ENCODE results near the gene TRIM56. TPM values are rescaled to one million over a fixed set of nuclear protein-coding genes. Genes with fewer than 3 reads are reported as not detected.
"Not testable (repeated sequence)": the region's sequence is repeated elsewhere in the genome, so short reads cannot be mapped to it uniquely, and the experiment has no call there.

Gene TRIM56
- total RNA-seq, 1 donor from 2014 or later, result 6.3 TPM

- no peak overlapping the region for H3K4me3 ChIP-seq (ENCODE audit: low read length in 3 of 3)
- peaks cover 7 to 14% (median 11%) of the 10 kb centered on the region in 3 donors for H3K4me1 ChIP-seq (ENCODE audit: control insufficient read depth in 3 of 3, insufficient read depth in 3 of 3, low read length in 3 of 3)
- H3K9ac ChIP-seq (ENCODE audit: low read depth in 1 of 3, low read length in 3 of 3), result no peak overlapping the region
- H3K36me3 ChIP-seq (ENCODE audit: control insufficient read depth in 3 of 3, insufficient read depth in 3 of 3, low read length in 3 of 3), result no peaks in the 10 kb centered on the region
- H3K27me3 ChIP-seq (ENCODE audit: control insufficient read depth in 3 of 3, insufficient read depth in 3 of 3, low read length in 3 of 3), result no peaks in the 10 kb centered on the region
- H3K9me3 ChIP-seq (ENCODE audit: control insufficient read depth in 3 of 3, low read length in 3 of 3), result no peaks in the 10 kb centered on the region
- no peak overlapping the region for H3K27ac ChIP-seq (ENCODE audit: low read depth, low read length)
Measured at GRCh38 chr7:101108961-101109360, 23.7 kb downstream of the TRIM56 start.

- Histone ChIP-seq H3K4me1 (ENCODE audit: control insufficient read depth in 3 of 3, insufficient read depth in 3 of 3, low read length in 3 of 3) (peaks cover 7 to 14% (median 11%) of the 10 kb centered on the region in 3 donors), H3K4me3 (ENCODE audit: low read length in 3 of 3) (no peak overlapping the region), H3K27me3 (ENCODE audit: control insufficient read depth in 3 of 3, insufficient read depth in 3 of 3, low read length in 3 of 3) (no peaks in the 10 kb centered on the region), H3K9me3 (ENCODE audit: control insufficient read depth in 3 of 3, low read length in 3 of 3) (no peaks in the 10 kb centered on the region), H3K9ac (ENCODE audit: low read depth in 1 of 3, low read length in 3 of 3) (no peak overlapping the region), H3K36me3 (ENCODE audit: control insufficient read depth in 3 of 3, insufficient read depth in 3 of 3, low read length in 3 of 3) (no peaks in the 10 kb centered on the region), H3K27ac (ENCODE audit: low read depth, low read length) (no peak overlapping the region)
Measured at GRCh38 chr7:101109368-101109767, 24.1 kb downstream of the TRIM56 start.

GRCh38 chr7:101111261-101111660, 26.0 kb downstream of the TRIM56 start:
- Histone ChIP-seq H3K27ac (ENCODE audit: low read depth, low read length) (no peak overlapping the region), H3K4me3 (ENCODE audit: low read length in 3 of 3) (no peak overlapping the region), H3K9ac (ENCODE audit: low read depth in 1 of 3, low read length in 3 of 3) (no peak overlapping the region), H3K27me3 (ENCODE audit: control insufficient read depth in 3 of 3, insufficient read depth in 3 of 3, low read length in 3 of 3) (no peaks in the 10 kb centered on the region), H3K4me1 (ENCODE audit: control insufficient read depth in 3 of 3, insufficient read depth in 3 of 3, low read length in 3 of 3) (peaks cover 7 to 12% (median 11%) of the 10 kb centered on the region in 3 donors), H3K9me3 (ENCODE audit: control insufficient read depth in 3 of 3, low read length in 3 of 3) (no peaks in the 10 kb centered on the region), H3K36me3 (ENCODE audit: control insufficient read depth in 3 of 3, insufficient read depth in 3 of 3, low read length in 3 of 3) (no peaks in the 10 kb centered on the region)

GRCh38 chr7:101112233-101112632, 27.0 kb downstream of the TRIM56 start:
- H3K27me3 ChIP-seq (ENCODE audit: control insufficient read depth in 3 of 3, insufficient read depth in 3 of 3, low read length in 3 of 3), result no peaks in the 10 kb centered on the region
- peak overlapping the region; percentile 36 for H3K27ac ChIP-seq (ENCODE audit: low read depth, low read length)
- H3K36me3 ChIP-seq (ENCODE audit: control insufficient read depth in 3 of 3, insufficient read depth in 3 of 3, low read length in 3 of 3), result no peaks in the 10 kb centered on the region
- peak overlapping the region in 1 of 3 donors; percentile 2 for H3K9ac ChIP-seq (ENCODE audit: low read depth in 1 of 3, low read length in 3 of 3)
- H3K9me3 ChIP-seq (ENCODE audit: control insufficient read depth in 3 of 3, low read length in 3 of 3), result no peaks in the 10 kb centered on the region
- H3K4me3 ChIP-seq (ENCODE audit: low read length in 3 of 3), result no peak overlapping the region
- peaks cover 7 to 12% (median 11%) of the 10 kb centered on the region in 3 donors for H3K4me1 ChIP-seq (ENCODE audit: control insufficient read depth in 3 of 3, insufficient read depth in 3 of 3, low read length in 3 of 3)

GRCh38 chr7:101113140-101113539, 27.9 kb downstream of the TRIM56 start:
- not testable (repeated sequence) for H3K27ac ChIP-seq (ENCODE audit: low read depth, low read length); H3K9ac ChIP-seq (ENCODE audit: low read depth in 1 of 3, low read length in 3 of 3)

GRCh38 chr7:101113836-101114235, 28.6 kb downstream of the TRIM56 start:
- no peak overlapping the region for H3K9ac ChIP-seq (ENCODE audit: low read depth in 1 of 3, low read length in 3 of 3)
- peaks cover 7 to 14% (median 9%) of the 10 kb centered on the region in 3 donors for H3K4me1 ChIP-seq (ENCODE audit: control insufficient read depth in 3 of 3, insufficient read depth in 3 of 3, low read length in 3 of 3)
- H3K27ac ChIP-seq (ENCODE audit: low read depth, low read length), result no peak overlapping the region

More at GRCh38 chr7:101113140-101113539, 27.9 kb downstream of the TRIM56 start:
- not testable (repeated sequence) for H3K27me3 ChIP-seq (ENCODE audit: control insufficient read depth in 3 of 3, insufficient read depth in 3 of 3, low read length in 3 of 3); H3K4me3 ChIP-seq (ENCODE audit: low read length in 3 of 3); H3K36me3 ChIP-seq (ENCODE audit: control insufficient read depth in 3 of 3, insufficient read depth in 3 of 3, low read length in 3 of 3); H3K9me3 ChIP-seq (ENCODE audit: control insufficient read depth in 3 of 3, low read length in 3 of 3)
- peaks cover 7 to 16% (median 12%) of the 10 kb centered on the region in 3 donors for H3K4me1 ChIP-seq (ENCODE audit: control insufficient read depth in 3 of 3, insufficient read depth in 3 of 3, low read length in 3 of 3)

GRCh38 chr7:101114492-101114891, 29.2 kb downstream of the TRIM56 start:
- H3K9ac ChIP-seq (ENCODE audit: low read depth in 1 of 3, low read length in 3 of 3), result no peak overlapping the region
- H3K4me1 ChIP-seq (ENCODE audit: control insufficient read depth in 3 of 3, insufficient read depth in 3 of 3, low read length in 3 of 3), result peaks cover 3 to 9% (median 6%) of the 10 kb centered on the region in 3 donors
- H3K36me3 ChIP-seq (ENCODE audit: control insufficient read depth in 3 of 3, insufficient read depth in 3 of 3, low read length in 3 of 3), result no peaks in the 10 kb centered on the region
- H3K27ac ChIP-seq (ENCODE audit: low read depth, low read length), result no peak overlapping the region
- no peaks in the 10 kb centered on the region for H3K27me3 ChIP-seq (ENCODE audit: control insufficient read depth in 3 of 3, insufficient read depth in 3 of 3, low read length in 3 of 3)
- no peak overlapping the region for H3K4me3 ChIP-seq (ENCODE audit: low read length in 3 of 3)
- H3K9me3 ChIP-seq (ENCODE audit: control insufficient read depth in 3 of 3, low read length in 3 of 3), result no peaks in the 10 kb centered on the region

More at GRCh38 chr7:101113836-101114235, 28.6 kb downstream of the TRIM56 start:
- Histone ChIP-seq H3K4me3 (ENCODE audit: low read length in 3 of 3) (no peak overlapping the region), H3K36me3 (ENCODE audit: control insufficient read depth in 3 of 3, insufficient read depth in 3 of 3, low read length in 3 of 3) (no peaks in the 10 kb centered on the region), H3K27me3 (ENCODE audit: control insufficient read depth in 3 of 3, insufficient read depth in 3 of 3, low read length in 3 of 3) (no peaks in the 10 kb centered on the region), H3K9me3 (ENCODE audit: control insufficient read depth in 3 of 3, low read length in 3 of 3) (no peaks in the 10 kb centered on the region)

- Histone ChIP-seq H3K4me1 (ENCODE audit: control insufficient read depth in 3 of 3, insufficient read depth in 3 of 3, low read length in 3 of 3) (peaks cover 3 to 9% (median 6%) of the 10 kb centered on the region in 3 donors), H3K36me3 (ENCODE audit: control insufficient read depth in 3 of 3, insufficient read depth in 3 of 3, low read length in 3 of 3) (no peaks in the 10 kb centered on the region), H3K27me3 (ENCODE audit: control insufficient read depth in 3 of 3, insufficient read depth in 3 of 3, low read length in 3 of 3) (no peaks in the 10 kb centered on the region), H3K4me3 (ENCODE audit: low read length in 3 of 3) (no peak overlapping the region), H3K9me3 (ENCODE audit: control insufficient read depth in 3 of 3, low read length in 3 of 3) (no peaks in the 10 kb centered on the region), H3K27ac (ENCODE audit: low read depth, low read length) (no peak overlapping the region), H3K9ac (ENCODE audit: low read depth in 1 of 3, low read length in 3 of 3) (no peak overlapping the region)
Measured at GRCh38 chr7:101115215-101115614, 29.9 kb downstream of the TRIM56 start.

GRCh38 chr7:101116898-101117297, 31.6 kb downstream of the TRIM56 start:
- no peak overlapping the region for H3K9ac ChIP-seq (ENCODE audit: low read depth in 1 of 3, low read length in 3 of 3)
- H3K27ac ChIP-seq (ENCODE audit: low read depth, low read length), result peak overlapping the region; percentile 18
- no peaks in the 10 kb centered on the region for H3K9me3 ChIP-seq (ENCODE audit: control insufficient read depth in 3 of 3, low read length in 3 of 3)
- H3K4me3 ChIP-seq (ENCODE audit: low read length in 3 of 3), result no peak overlapping the region
- H3K27me3 ChIP-seq (ENCODE audit: control insufficient read depth in 3 of 3, insufficient read depth in 3 of 3, low read length in 3 of 3), result no peaks in the 10 kb centered on the region
- H3K4me1 ChIP-seq (ENCODE audit: control insufficient read depth in 3 of 3, insufficient read depth in 3 of 3, low read length in 3 of 3), result peaks cover 6 to 9% (median 7%) of the 10 kb centered on the region in 3 donors
- H3K36me3 ChIP-seq (ENCODE audit: control insufficient read depth in 3 of 3, insufficient read depth in 3 of 3, low read length in 3 of 3), result no peaks in the 10 kb centered on the region

GRCh38 chr7:101118856-101119255, 33.6 kb downstream of the TRIM56 start:
- Histone ChIP-seq H3K27ac (ENCODE audit: low read depth, low read length) (no peak overlapping the region), H3K9me3 (ENCODE audit: control insufficient read depth in 3 of 3, low read length in 3 of 3) (no peaks in the 10 kb centered on the region), H3K4me3 (ENCODE audit: low read length in 3 of 3) (no peak overlapping the region), H3K9ac (ENCODE audit: low read depth in 1 of 3, low read length in 3 of 3) (no peak overlapping the region), H3K4me1 (ENCODE audit: control insufficient read depth in 3 of 3, insufficient read depth in 3 of 3, low read length in 3 of 3) (peaks cover 10 to 12% (median 12%) of the 10 kb centered on the region in 3 donors), H3K27me3 (ENCODE audit: control insufficient read depth in 3 of 3, insufficient read depth in 3 of 3, low read length in 3 of 3) (no peaks in the 10 kb centered on the region), H3K36me3 (ENCODE audit: control insufficient read depth in 3 of 3, insufficient read depth in 3 of 3, low read length in 3 of 3) (no peaks in the 10 kb centered on the region)
